Measurements from ENCODE around the gene MKLN1.
A peak's percentile ranks its signal among the peaks of the same experiment; 100 is the strongest.

MKLN1 gene

DNA sequence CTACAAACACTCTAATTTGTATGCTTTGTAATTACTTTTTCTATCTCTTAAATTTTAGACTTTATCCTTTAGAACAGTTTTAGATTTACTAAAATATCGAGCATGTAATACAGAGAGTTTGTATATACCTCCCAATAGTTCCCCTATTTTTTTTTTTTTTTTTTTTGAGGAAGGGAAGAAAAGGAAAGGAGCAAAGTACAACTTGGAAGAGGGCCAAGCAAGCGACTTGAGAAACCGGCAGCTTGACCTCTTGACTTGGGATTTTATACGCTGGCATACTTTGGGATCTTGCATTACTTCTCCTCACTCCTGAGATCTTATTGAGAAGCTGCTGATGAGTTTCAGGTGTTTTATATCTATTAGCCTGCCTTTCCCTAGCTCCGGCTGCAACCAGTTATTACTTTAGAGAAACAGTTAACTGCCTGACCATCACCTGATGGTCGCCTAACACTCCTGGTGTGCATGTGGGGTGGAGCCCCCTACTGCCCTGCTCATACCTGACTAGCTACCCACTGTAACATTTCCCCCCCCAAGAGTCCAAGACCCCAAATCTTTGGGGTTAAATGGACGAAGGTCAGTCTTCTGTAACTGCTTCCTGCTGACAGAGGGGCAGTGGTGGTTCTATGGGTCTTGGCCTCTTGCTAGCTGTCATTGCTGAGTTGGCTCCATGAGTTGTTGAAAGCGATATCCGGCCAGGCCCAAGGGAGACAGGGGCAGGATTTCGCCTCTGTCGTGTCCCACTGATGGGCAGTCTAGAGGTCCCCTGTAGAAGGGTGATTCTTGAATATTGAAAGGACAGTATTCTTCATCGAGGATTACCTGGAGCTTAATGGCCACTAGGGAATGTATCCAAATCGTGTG is 28.5 kb downstream of the MKLN1 start:
- DNase-seq = peak; percentile 73

DNA sequence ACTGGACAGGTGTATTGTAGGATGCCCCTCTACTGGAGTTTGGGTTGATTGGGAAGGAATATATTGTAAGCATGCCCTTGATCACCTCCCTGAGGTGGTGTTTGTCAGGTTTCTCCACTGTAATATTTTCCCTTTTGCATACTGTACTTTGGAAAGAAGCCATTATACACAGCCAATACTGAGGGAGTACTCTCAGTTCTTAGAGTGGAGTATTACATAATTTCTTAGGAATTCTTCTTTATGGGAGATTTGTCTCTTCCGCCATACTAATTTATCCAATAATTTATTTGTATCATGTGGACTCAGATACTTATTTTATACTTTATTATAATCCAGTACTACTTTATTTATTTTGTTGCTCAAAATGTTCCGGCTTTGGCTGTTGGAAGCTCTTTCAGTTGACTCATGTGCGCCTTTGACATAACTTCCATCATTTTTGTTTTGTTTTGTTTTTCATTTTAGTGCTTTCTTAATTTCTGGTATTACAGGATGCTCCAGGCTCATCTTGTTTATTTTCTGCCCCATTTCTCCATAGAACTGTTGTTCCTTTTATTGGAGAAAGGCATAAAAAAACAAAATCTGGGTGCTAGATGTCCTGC is 29.7 kb downstream of the MKLN1 start:
- DNase-seq = no peak

DNA sequence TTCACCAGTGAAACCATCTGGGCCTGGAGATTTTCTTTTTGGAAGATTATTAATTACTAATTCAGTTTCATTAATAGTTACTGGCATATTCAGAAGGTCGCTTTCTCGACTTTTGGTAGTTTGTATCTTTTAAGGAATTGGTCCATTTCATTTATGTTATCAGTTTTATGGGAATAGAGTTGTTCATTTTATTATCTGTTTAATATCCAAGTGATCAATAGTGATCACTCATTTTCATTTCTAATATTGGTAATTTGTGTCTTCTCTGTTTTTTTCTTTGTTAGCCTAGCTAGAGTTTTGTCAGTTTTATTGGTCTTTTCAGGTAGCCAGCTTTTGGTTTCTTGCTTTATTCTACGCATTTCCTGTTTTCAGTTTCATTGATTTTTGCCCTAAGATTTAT is 31.0 kb downstream of the MKLN1 start:
- no peak for DNase-seq

DNA sequence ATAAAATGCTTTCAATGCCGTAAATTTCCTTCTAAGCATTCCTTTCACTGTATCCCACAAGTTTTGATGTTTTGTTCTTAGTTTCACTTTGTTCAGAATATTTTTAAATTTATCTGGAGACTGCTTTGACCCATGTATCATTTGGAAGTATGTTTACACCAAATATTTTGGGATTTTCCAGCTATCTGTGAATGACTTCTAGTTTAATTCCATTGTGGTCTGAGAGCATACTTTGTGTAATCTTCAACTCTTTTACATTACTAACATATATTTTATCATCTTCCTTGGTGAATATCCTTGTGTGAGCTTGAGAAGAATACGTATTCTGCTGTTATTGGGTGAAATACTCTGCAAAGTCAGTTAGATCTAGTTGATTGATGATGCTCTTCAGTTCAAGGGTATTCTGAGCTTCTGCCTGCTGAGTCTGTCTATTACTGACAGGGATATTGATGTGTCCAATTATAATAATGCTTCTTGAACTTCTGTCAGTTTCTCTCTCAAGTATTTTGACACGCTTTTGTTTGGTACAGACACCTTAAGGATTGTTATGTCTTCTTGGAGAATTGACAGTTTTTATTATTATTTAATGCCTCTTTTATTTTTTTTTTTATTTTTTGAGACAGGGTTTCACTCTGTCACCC is 31.6 kb downstream of the MKLN1 start:
- DNase-seq = no peak

DNA sequence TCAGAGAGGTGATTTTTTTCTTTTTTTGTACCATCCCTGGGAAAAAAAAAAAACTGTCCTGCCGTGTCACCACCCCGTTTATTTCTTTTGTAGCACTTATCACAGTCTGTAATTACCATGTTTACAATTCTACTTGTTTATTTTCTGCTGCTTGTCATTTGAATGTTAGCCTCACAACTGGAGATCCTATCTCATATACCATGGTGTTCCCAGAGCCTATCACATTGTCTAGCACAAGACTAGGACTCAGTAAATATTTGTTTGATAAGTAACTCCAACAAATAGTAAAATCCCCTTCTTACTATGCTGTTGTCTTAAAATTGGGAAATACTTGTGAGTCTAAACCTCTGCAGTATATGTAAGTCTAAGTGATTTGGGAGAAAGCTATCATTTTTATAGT is 36.0 kb downstream of the MKLN1 start:
- DNase-seq = no peak

DNA sequence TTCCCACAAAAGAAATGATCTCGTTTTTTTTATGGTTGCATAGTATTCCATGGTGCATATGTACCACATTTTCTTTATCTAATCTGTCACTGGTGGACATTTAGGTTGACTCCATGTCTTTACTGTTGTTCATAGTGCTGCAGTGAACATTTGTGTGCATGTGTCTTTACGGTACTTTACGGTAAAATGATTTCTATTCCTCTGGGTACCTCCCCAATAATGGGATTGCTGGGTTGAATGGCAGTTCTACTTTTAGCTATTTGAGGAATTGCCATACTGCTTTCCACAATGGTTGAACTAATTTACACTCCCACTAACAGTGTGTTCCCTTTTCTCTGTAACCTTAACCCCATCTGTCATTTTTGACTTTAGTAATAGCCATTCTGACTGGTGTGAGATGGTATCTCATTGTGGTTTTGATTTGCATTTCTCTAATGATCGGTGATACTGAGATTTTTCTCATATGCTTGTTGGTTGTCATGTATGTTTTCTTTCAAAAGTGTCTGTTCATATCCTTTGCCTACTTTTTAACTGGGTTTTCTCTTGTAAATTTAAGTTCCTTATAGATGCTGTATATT is 37.2 kb downstream of the MKLN1 start:
- DNase-seq = no peak

DNA sequence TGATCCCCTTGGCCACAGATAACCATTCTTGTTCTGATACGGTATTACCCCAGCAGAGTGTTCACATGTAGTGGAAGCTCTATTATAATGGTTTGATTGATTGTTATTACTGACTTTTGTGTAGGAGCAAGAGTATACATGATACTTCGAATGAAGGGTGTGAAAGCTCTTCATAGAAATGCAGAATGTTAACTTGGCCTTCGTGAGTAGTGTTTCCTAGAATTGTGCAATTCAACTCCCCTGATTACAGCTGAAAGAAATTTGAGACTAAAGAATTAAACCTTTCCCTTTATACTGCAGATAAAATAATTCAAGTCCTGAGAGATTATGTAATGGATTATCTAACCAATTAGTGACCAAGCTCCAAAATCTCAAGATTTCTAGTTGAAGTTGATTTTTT is 38.2 kb downstream of the MKLN1 start:
- DNase-seq = no peak

DNA sequence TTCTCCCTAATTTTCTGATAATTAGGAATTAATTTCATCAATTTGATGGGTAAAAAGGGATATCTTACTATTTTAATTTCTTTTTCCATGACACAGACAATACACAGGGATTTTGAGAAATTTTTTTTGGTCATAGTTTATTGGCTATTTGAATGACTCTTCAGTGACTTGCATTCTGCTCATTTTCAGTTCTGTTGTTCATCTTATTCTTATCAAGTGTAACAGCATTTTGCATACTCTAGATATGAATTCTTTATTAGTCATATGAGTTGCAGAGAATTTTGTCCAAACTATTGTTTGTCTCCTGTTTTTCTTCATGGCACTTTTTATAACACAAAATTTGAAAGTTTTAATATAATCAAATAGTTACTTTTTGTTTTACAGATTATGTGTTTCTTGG is 41.7 kb downstream of the MKLN1 start:
- DNase-seq = no peak

DNA sequence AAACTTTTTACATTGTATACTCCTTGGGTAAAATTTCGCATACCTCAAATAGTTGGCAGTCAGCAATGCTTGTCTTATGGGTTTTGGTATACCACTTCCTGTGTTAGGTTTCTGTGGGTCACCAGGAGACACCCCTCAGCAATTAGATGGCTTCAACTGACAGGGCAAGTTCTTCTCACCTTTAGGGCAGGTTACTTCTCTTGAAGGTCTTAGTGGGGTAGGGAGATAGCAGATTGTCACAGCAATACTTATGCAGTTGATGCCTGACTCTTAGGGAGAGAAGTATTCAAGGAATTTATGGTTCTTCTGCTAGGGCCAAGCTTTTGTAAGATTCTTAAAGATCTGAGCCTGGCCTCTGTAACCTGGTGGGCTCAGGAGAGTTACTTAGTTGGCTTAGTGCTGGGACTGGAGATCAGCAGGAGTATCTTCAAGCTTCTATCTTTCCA is 42.9 kb downstream of the MKLN1 start:
- DNase-seq = no peak

DNA sequence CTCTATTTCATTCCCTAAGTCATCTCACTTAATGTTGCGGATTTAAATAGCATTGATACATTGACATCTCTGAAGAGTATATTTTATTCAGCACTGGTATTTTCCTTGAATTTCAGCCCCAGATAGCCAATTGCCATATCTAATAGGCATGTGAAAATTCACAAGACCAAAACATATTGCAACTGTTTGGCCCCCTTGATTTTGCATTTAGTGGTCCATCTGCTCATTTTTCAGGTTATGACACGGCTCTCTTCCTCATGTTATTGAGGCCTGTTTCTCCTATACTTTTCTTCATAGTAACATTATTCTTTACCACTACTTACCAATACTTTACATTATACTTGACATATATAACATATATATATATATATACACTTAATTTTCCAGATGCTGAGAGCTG is 43.7 kb downstream of the MKLN1 start:
- DNase-seq = no peak

DNA sequence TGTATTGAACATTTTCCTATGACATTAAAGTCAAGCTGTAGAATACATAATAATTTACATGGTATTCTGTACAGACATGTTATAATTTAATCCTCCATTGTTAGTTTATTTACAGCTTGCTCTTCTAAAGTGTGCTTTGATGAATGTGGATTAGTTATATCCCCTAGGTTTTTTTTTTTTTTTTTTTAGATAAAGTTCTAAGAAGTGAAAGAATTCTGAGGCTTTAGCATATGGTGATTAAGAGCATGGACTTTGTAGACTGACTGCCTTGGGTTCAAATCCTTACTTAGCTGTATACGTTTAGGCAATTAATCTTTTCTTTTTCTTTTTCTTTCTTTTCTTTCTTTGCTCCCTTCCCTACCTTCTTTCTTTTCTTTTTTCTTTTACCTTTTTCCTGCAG is 44.9 kb downstream of the MKLN1 start:
- no peak for DNase-seq

DNA sequence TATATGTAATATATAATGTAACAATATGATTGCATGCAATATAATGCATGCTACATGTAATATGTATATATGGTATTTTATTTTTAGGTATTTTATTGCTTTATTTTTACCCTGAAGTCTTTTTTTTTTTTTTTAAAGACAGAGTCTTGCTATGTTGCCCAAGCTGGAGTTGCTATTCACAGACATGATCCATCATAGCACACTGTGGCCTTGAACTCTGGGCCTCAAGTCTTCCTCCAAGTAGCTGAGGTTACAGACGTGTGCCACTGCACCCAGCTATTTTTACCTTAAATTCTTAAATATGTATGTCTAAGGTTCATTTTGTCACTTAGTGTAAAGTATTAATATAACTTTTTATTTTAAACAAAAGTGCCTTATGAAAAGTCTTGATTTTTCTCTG is 47.1 kb downstream of the MKLN1 start:
- DNase-seq = no peak

DNA sequence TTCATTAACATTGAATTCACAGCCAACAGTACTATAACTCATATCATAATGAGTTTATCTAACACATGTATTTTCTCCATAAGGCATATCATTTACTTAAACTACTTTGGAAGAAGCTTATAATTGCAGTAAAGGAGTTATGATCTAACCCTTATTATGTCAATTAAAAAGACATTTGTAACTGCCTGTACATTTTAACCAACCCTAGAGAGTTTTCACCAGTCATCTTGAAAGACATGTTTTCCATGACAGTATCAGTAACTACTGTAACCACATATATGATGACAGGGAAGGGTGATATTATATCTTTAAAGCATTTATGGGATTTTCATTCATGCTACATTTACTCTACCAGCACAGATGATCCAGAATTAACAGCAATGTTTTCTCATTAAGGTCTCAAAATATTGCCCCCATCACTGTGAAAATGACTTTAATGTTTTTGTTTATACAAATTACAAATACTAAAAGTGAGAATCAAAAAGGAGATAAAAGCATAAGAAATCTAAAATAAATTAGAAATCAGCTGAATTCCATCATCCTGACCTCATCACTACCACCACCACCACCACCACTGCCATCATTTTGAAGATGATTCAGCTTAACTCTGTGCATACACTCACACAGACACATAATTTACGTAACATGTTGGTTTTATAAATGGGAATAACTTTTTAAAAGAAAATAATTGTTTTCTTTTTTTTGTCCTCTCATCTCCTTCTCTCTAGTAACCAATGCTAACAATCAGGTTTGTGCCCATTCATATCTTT is 53.6 kb downstream of the MKLN1 start:
- no peak for DNase-seq

DNA sequence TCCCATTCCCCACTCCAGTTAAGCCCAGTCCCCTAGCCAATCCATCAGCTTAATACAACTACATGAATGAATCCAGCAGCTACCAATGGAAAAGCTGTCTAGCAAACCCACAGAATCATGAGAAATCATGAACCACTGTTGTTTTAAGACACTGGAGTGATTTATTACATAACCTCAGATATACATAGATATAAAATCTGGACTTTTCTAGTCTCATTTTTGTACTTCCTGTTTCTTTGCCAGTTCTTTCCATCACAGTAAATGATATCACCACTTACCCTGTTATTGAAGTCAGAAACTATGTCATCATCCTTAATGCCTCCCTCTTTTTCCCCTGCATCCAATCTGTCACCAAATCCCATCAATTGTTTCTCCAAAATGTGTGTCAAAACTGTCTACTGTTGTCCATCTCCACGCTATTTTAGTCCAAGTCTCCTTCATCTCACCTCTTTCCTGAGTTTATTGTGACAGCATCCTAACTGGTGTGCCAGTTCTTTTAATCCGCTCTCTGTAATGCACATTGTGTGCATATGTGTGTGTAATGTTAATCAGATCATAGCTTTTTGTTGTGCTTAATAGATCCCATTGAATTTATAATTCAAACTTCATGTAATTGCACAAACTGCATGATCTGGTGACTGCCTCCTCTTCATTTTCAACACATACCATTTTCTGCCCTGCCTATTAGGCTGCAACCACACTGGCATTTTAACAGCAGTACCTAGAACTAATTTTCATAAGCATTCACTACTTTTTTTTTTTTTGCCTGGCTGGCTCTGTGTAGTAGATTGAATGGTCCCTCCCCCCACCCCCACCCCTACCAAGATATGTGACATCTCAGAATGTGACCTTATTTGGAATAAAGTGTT is 56.0 kb downstream of the MKLN1 start:
- no peak for DNase-seq

DNA sequence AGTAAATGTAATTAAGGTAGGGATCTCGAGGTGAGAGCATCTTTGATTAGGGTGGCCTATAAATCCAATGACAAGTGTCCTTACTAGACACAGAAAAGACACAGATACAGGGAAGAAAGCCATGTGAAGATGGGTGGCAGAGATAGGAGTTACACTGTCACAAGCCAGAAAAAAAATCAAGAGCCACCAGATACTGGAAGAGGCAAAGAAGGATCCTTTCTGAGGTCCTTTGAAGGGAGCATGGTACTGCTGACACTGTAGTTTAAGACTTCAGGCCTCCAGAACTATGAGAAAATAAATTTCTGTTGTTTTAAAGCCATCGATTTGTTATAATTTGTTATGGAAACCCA is 56.6 kb downstream of the MKLN1 start:
- no peak for DNase-seq

DNA sequence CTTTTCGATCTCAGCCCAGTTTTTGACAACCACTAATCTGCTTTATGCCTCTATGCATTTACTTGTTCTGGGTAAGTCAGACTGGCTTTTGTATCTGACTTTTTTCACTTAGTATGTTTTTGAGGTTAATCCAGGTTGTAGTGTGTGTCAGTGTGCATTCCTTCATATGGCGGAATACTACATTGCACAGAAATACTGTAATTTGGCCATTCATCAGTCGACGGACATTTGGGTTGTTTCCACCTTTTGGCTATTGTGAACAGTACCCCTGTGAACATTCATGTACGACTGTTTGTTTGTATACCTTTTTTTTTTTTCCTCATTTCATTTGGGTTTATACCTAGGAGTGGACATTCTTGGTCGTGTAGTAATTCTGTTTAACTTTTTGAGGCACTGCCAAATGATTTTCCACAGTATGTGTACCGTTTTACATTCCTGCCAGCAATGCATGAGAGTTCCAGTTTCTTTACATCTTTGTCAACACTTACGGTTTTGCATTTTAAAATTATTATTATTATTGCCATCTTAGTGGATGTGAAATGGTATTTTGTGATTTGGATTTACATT is 57.4 kb downstream of the MKLN1 start:
- DNase-seq = no peak

DNA sequence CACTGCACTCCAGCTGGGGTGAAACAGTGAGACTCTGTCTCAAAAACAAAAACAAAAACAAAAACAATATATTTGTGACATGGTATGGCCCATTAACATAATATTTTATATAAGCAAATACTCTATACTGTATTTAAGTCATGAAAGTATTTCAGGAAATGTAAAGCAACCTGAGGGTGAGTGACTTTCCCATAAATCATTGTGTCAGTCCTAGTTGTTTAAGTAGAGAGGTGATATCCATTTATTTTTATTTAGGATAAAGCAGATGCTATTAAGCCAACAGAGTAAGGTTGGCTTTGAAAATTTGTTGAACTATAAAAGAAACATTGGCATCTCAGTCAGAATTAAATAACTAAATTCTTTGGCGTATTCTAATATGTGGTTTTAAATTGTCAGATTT is 60.5 kb downstream of the MKLN1 start:
- no peak for DNase-seq

DNA sequence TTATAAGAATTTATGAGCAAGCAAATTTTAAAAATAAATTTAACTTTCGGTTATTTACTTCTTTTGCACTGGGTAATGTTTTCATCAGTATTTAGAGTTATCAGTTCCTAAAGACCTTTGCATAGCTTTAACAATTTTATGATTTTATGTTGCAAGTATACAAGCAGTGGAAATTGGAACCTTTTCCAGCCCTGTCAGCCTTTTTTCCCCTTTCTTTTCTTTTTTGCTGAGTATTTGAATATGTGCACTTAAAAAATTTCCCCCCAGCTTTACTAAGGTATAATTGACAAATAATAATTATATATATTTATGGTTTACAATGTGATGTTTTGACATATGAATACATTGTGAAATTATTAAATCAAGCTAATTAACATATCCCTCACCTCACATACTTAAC is 62.6 kb downstream of the MKLN1 start:
- no peak for DNase-seq

DNA sequence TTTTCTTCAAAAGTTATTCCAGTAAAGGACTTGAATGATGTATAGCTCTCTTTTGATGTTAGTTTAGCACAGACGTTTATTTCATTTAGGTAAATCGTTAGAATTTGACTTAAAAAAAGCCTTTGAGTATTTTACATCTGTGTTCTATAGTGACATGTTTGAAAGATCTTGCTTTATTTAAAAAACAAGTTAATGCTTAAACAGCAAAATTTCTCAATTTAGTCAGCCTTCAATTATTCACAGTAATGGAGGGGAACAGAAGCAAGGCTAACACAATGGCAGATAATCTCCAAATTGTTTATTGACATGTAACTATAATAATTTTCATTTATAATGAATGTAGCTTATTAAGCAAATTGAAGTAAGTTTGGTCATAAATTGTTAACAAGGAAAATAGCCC is 63.5 kb downstream of the MKLN1 start:
- no peak for DNase-seq

DNA sequence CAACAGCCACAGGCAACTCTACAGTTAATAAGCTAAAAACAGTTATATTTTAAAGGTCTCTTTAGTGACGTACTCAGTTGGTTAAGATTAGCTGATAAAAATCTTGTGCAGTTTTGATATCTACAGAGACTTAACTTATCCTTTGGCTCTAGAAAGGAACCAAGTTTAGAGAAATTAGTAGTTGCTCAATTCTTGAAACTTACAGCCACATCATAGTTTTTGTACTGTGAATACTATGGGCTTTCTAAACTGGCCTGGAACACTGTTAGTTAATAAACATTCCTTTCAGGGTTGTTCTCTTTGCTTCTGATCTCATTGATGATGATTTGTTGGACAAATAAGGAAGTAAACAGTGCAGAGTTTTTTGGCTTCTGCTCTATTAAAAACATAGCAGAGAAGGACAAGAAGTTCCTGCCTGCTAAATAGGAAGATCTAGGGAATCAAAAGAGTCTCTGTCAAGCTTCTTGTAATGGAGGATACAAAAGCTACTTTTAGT is 73.1 kb downstream of the MKLN1 start:
- DNase-seq = no peak

DNA sequence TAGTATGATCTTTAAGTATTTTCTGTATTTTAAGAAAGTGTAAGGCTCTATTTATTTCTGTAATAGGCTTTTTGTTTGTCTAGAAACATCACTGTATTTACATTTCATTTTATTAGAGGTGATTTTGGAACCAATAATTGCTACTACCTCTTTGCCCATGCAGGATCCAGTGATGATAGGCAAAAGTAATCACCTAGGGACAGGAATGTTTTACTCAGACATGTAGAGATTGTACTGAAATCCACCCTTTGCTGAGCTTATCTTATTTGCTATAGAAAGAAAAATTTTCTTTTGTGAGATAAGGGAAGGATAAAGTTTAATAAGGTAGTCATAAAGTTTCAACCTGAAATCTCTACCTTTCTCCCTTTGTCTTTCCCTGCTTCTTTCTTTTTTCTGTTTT is 73.5 kb downstream of the MKLN1 start:
- DNase-seq = no peak

DNA sequence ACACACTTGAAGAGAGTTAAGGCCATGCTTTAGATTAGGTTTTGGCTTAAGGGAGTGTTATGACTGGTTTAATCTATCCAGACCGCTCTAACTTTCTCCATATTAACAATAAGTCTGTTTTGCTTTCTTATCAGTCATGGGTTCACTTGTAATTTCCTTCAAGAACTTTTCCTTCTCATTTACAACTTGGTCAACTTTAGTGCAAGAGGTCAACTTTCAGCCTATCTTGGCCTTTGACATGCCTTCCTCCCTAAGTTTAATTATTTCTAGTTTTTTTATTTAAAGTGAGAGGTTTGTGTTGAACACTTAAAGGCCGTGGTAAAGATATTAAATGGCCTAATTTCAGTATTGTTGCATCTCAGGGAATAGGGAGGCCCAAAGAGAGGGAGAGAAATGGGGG is 75.6 kb downstream of the MKLN1 start:
- DNase-seq = no peak

Measured in DMS79 treated with DMSO at 0.1 percent for 48 hours (cell line).